GM12878 (cell line): ENCODE measurements around the gene KCNK17.

Source experiments
- CBFB ChIP-seq: IDR thresholded peaks from 2 replicates; pipeline ENCODE4 v1.6.1; 2016; ENCODE audit warnings: antibody characterized with exemption, low read depth
- CREB1 ChIP-seq: IDR thresholded peaks from 2 replicates; pipeline ENCODE4 v1.6.1; 2012; ENCODE audit warnings: low read depth, mild to moderate bottlenecking, inconsistent platforms
- CTCF ChIP-seq, 3 experiments: IDR thresholded peaks in 2 of 3; conservative IDR thresholded peaks in 1 of 3; 2 replicates each; pipeline ENCODE4 v1.5.1; 2011; ENCODE audit warnings: low read depth in 3 of 3, low read length in 3 of 3, mild to moderate bottlenecking in 3 of 3, control low read depth in 2 of 3, moderate library complexity in 2 of 3, inconsistent platforms in 1 of 3, mixed read lengths in 1 of 3; ENCODE audit not compliant: control insufficient read depth in 2 of 3, insufficient read depth in 1 of 3; ENCODE audit errors: extremely low read depth in 1 of 3
- ETV6 ChIP-seq, 2 experiments: fragments of 450-650 bp in 1 of 2; IDR thresholded peaks in 1 of 2; conservative IDR thresholded peaks in 1 of 2; 2 replicates each; pipeline ENCODE4 v1.6.1; 2014; ENCODE audit warnings: antibody characterized with exemption in 1 of 2, borderline replicate concordance in 1 of 2, low read depth in 1 of 2, mild to moderate bottlenecking in 1 of 2, moderate library complexity in 1 of 2
- FOXK2 ChIP-seq: fragments of 450-650 bp; IDR thresholded peaks from 2 replicates; pipeline ENCODE4 v1.6.1; 2017; ENCODE audit warnings: mild to moderate bottlenecking, moderate library complexity
- PBX3 ChIP-seq: IDR thresholded peaks from 2 replicates; pipeline ENCODE4 v1.6.1; 2011; ENCODE audit warnings: mild to moderate bottlenecking, low read depth, low read length, moderate library complexity; ENCODE audit not compliant: insufficient replicate concordance
- POLR2A ChIP-seq: IDR thresholded peaks from 2 replicates; pipeline ENCODE4 v1.6.1; 2011; ENCODE audit warnings: low read depth, mild to moderate bottlenecking, low read length
- POLR2AphosphoS5 ChIP-seq: IDR thresholded peaks from 2 replicates; pipeline ENCODE4 v1.6.1; 2011; ENCODE audit warnings: mild to moderate bottlenecking, low read length, inconsistent platforms
- RELA ChIP-seq: fragments of 450-650 bp; IDR thresholded peaks from 2 replicates; pipeline ENCODE4 v1.8.0; 2014; ENCODE audit warnings: borderline replicate concordance; ENCODE audit not compliant: partially characterized antibody
- TAF1 ChIP-seq: IDR thresholded peaks from 2 replicates; pipeline ENCODE4 v1.6.1; 2011; ENCODE audit warnings: mild to moderate bottlenecking, low read depth, low read length, borderline replicate concordance
- TCF12 ChIP-seq: IDR thresholded peaks from 2 replicates; pipeline ENCODE4 v1.6.1; 2011; ENCODE audit warnings: low read depth, mild to moderate bottlenecking, low read length
- ZNF274 ChIP-seq: IDR thresholded peaks from one replicate; pipeline ENCODE4 v1.8.0; 2011; ENCODE audit not compliant: insufficient read length, insufficient read depth
- TF ChIP-seq, protein P1 (sequence below): fragments of 450-650 bp; formaldehyde crosslinking; IDR thresholded peaks from 2 replicates; pipeline ENCODE4 v1.5.0; 2022; ENCODE audit warnings: mild to moderate bottlenecking, missing genetic modification characterization
- TF ChIP-seq, protein P2 (sequence below): IDR thresholded peaks from 2 replicates; pipeline ENCODE4 v1.6.1; 2012; ENCODE audit warnings: low read depth, low read length, improper control_type of control experiment

GRCh38 chr6:39339868-39340550, 25.8 kb upstream of the KCNK17 start:
- TF ChIP-seq TAF1 (no peak), FOXK2 (no peak), CTCF (IDR thresholded peaks at IDR 0.05 in 2 of 3, conservative IDR thresholded peaks at IDR 0.05 in 1 of 3; ENCODE audit: control insufficient read depth in 2 of 3, extremely low read depth in 1 of 3, insufficient read depth in 1 of 3, low read depth in 3 of 3, low read length in 3 of 3) (no peak), TCF12 (no peak), RELA (no peak), POLR2A (no peak), POLR2AphosphoS5 (no peak), CBFB (no peak), ETV6 (conservative IDR thresholded peaks at IDR 0.05 in 1 of 2, IDR thresholded peaks at IDR 0.05 in 1 of 2; ENCODE audit: borderline replicate concordance in 1 of 2, low read depth in 1 of 2) (no peak), PBX3 (no peak), CREB1 (no peak), ZNF274 (no peak)
- TF ChIP-seq, protein P1, sequence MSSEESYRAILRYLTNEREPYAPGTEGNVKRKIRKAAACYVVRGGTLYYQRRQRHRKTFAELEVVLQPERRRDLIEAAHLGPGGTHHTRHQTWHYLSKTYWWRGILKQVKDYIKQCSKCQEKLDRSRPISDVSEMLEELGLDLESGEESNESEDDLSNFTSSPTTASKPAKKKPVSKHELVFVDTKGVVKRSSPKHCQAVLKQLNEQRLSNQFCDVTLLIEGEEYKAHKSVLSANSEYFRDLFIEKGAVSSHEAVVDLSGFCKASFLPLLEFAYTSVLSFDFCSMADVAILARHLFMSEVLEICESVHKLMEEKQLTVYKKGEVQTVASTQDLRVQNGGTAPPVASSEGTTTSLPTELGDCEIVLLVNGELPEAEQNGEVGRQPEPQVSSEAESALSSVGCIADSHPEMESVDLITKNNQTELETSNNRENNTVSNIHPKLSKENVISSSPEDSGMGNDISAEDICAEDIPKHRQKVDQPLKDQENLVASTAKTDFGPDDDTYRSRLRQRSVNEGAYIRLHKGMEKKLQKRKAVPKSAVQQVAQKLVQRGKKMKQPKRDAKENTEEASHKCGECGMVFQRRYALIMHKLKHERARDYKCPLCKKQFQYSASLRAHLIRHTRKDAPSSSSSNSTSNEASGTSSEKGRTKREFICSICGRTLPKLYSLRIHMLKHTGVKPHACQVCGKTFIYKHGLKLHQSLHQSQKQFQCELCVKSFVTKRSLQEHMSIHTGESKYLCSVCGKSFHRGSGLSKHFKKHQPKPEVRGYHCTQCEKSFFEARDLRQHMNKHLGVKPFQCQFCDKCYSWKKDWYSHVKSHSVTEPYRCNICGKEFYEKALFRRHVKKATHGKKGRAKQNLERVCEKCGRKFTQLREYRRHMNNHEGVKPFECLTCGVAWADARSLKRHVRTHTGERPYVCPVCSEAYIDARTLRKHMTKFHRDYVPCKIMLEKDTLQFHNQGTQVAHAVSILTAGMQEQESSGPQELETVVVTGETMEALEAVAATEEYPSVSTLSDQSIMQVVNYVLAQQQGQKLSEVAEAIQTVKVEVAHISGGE, result no peak
- TF ChIP-seq, protein P2, sequence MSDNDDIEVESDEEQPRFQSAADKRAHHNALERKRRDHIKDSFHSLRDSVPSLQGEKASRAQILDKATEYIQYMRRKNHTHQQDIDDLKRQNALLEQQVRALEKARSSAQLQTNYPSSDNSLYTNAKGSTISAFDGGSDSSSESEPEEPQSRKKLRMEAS, result no peak
